Measurements from ENCODE around the gene CCR7.

DNA sequence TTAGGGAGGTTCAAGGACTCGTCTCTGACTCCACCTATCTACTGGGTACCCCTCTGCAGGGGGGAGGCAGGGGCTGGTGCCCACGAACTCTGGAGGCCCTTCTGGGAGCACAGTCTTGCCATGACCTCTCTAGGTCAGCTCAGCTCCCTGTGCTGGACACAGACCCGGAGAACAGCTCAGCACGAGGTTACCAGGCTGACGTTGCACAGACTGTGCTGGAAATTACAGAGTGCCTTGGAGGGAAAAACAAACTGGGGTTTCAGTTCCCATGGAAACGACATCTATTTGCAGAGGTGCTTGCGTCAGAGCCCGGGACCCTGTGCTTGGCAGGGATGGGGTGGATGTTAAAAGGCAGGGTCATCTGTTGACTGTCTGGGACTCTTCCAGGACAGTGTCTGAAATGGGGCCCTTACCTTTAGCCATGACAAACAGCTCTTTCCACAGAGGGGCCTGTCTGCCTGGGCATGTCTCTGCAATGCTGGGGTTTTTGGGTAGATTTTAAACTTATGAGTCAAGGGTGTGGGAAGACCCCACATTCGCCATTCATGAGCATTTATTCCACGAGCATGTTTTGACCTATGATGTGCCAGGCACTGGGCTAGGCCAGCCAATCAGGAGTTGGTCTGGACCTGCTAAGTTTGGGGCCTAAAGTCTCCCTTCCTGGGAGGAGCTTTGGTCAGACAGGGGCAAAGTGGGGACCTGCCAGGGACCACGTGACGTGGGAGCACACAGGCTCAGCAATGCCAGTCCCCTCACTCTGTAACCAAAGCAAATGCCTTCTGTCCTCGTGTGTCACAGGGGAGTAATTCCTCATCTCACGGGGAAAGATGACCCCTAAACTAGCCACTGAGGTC, 22.5 kb downstream of the CCR7 start:
- TF ChIP-seq POLR2A (IDR thresholded peaks at IDR 0.05) = peak in 1 of 4 donors; percentile 19
- TF ChIP-seq, protein P1, sequence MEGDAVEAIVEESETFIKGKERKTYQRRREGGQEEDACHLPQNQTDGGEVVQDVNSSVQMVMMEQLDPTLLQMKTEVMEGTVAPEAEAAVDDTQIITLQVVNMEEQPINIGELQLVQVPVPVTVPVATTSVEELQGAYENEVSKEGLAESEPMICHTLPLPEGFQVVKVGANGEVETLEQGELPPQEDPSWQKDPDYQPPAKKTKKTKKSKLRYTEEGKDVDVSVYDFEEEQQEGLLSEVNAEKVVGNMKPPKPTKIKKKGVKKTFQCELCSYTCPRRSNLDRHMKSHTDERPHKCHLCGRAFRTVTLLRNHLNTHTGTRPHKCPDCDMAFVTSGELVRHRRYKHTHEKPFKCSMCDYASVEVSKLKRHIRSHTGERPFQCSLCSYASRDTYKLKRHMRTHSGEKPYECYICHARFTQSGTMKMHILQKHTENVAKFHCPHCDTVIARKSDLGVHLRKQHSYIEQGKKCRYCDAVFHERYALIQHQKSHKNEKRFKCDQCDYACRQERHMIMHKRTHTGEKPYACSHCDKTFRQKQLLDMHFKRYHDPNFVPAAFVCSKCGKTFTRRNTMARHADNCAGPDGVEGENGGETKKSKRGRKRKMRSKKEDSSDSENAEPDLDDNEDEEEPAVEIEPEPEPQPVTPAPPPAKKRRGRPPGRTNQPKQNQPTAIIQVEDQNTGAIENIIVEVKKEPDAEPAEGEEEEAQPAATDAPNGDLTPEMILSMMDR (IDR thresholded peaks at IDR 0.05) = no peak
